Measurements from ENCODE around the gene B3GALT6. TPM values are rescaled to one million over a fixed set of nuclear protein-coding genes. Genes with fewer than 3 reads are reported as not detected.
A peak's percentile ranks its signal among the peaks of the same experiment; 100 is the strongest.

Gene B3GALT6
- total and polyA plus RNA-seq, 11 donors: 6.7 to 21.4 (median 11.2) TPM

GRCh38 chr1:1217621-1218523, 14.2 kb upstream of the B3GALT6 start:
- Histone ChIP-seq H3K4me1 (peaks cover 0 to 42% (median 20%) of the 10 kb centered on the region in 12 donors), H3K36me3 (peaks cover 0 to 71% (median 58%) of the 10 kb centered on the region in 9 donors), H3K4me3 (peak overlapping the region in 4 of 12 donors; percentile 4 to 32 (median 18)), H3K9me3 (no peaks in the 10 kb centered on the region), H3K27ac (peak overlapping the region in 8 of 12 donors; percentile 54 to 86 (median 70)), H3K27me3 (peaks cover 0 to 2% (median 0%) of the 10 kb centered on the region in 9 donors)
- intact Hi-C loops (cut with DNase I): no loop called here
- 85 to 90% (median 89%) methylated on average over 50 to 52 of the region's 52 CpGs for WGBS, 4 donors
- TF ChIP-seq, protein P1, sequence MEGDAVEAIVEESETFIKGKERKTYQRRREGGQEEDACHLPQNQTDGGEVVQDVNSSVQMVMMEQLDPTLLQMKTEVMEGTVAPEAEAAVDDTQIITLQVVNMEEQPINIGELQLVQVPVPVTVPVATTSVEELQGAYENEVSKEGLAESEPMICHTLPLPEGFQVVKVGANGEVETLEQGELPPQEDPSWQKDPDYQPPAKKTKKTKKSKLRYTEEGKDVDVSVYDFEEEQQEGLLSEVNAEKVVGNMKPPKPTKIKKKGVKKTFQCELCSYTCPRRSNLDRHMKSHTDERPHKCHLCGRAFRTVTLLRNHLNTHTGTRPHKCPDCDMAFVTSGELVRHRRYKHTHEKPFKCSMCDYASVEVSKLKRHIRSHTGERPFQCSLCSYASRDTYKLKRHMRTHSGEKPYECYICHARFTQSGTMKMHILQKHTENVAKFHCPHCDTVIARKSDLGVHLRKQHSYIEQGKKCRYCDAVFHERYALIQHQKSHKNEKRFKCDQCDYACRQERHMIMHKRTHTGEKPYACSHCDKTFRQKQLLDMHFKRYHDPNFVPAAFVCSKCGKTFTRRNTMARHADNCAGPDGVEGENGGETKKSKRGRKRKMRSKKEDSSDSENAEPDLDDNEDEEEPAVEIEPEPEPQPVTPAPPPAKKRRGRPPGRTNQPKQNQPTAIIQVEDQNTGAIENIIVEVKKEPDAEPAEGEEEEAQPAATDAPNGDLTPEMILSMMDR (IDR thresholded peaks at IDR 0.05): no peak
- TF ChIP-seq POLR2A (IDR thresholded peaks at IDR 0.05): no peak
- no peak for ATAC-seq
- no peak for DNase-seq

GRCh38 chr1:1218524-1219200, 13.4 kb upstream of the B3GALT6 start:
- no peaks in the 10 kb centered on the region for H3K9me3 ChIP-seq
- 84 to 93% (median 91%) methylated on average over 30 to 36 of the region's 36 CpGs for WGBS, 4 donors
- intact Hi-C loops (cut with DNase I): no loop called here
- H3K27me3 ChIP-seq: peaks cover 0 to 2% (median 0%) of the 10 kb centered on the region in 9 donors
- peak overlapping the region in 5 of 12 donors; percentile 49 to 86 (median 79) for H3K27ac ChIP-seq
- peak overlapping the region in 5 of 12 donors; percentile 3 to 28 (median 14) for H3K4me3 ChIP-seq
- DNase-seq (no peak), ATAC-seq (peak in 1 of 4 donors; percentile 4)
- peaks cover 0 to 35% (median 18%) of the 10 kb centered on the region in 12 donors for H3K4me1 ChIP-seq
- peaks cover 0 to 79% (median 66%) of the 10 kb centered on the region in 9 donors for H3K36me3 ChIP-seq
- TF ChIP-seq POLR2A (IDR thresholded peaks at IDR 0.05): no peak
- TF ChIP-seq, protein P1 (IDR thresholded peaks at IDR 0.05): no peak

DNA sequence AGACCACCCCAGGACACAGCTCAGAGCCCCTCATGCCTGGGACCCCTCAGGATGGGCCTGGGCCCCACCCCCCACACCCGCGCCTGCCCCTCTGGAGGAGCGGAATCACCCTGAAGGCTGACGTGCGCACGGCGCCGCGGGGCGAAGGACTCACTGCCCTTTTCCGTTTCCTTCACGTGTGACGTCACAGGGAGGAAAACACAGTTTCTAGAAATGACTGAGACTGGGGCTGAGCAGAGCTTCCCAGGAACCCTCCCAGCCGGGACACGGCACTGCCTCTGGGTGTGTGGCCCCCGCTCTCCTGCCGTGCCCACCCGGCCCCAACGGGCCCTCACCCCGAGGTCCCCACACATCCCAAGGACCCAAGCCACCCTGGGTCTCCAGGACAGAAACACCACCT, 12.7 kb upstream of the B3GALT6 start:
- Histone ChIP-seq H3K4me1 (peaks cover 0 to 31% (median 17%) of the 10 kb centered on the region in 12 donors), H3K27me3 (no peaks in the 10 kb centered on the region), H3K27ac (peak overlapping the region in 5 of 12 donors; percentile 49 to 86 (median 79)), H3K4me3 (no peak overlapping the region), H3K36me3 (peaks cover 0 to 86% (median 71%) of the 10 kb centered on the region in 9 donors), H3K9me3 (no peaks in the 10 kb centered on the region)
- no peak for TF ChIP-seq POLR2A (IDR thresholded peaks at IDR 0.05)
- TF ChIP-seq, protein P1 (IDR thresholded peaks at IDR 0.05): no peak
- 90 to 94% (median 92%) methylated on average over 17 to 20 of the region's 20 CpGs for WGBS, 4 donors
- intact Hi-C loops (cut with DNase I): no loop called here
- DNase-seq (no peak), ATAC-seq (peak in 1 of 4 donors; percentile 19)

- H3K4me3 ChIP-seq: no peak overlapping the region
- no peaks in the 10 kb centered on the region for H3K9me3 ChIP-seq
- intact Hi-C loops (cut with DNase I): loop anchor here in 1 of 10 donors (10.0 kb wide), 1 partner anchor 95 kb away; no protein-coding TSS in a partner anchor
- no peak overlapping the region for H3K27ac ChIP-seq
- WGBS, 4 donors: 86 to 90% (median 88%) methylated on average over 20 to 24 of the region's 24 CpGs
- peaks cover 0 to 26% (median 13%) of the 10 kb centered on the region in 12 donors for H3K4me1 ChIP-seq
- peaks cover 0 to 94% (median 79%) of the 10 kb centered on the region in 9 donors for H3K36me3 ChIP-seq
- no peaks in the 10 kb centered on the region for H3K27me3 ChIP-seq
- ATAC-seq (no peak), DNase-seq (no peak)
- TF ChIP-seq, protein P1 (IDR thresholded peaks at IDR 0.05): no peak
Measured at GRCh38 chr1:1220197-1220596, 11.8 kb upstream of the B3GALT6 start.
